Measurements from ENCODE around the gene DOCK3.
"Not testable (repeated sequence)": the region's sequence is repeated elsewhere in the genome, so short reads cannot be mapped to it uniquely, and the experiment has no call there.

DNA sequence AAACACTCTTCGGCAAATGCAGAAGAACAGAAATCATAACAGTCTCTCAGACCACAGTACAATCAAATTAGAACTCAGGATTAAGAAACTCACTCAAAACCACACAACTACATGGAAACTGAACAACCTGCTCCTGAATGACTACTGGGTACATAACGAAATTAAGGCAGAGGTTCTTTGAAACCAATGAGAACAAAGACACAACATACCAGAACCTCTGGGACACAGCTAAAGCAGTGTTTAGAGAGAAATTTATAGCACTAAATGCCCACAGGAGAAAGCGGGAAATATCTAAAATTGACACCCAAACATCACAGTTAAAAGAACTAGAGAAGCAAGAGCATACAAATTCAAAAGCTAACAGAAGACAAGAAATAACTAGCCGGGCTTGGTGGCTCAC lies 589.4 kb downstream of the DOCK3 start:
- TF ChIP-seq CTCF, EP300 (IDR thresholded peaks at IDR 0.05): not testable (repeated sequence)
